OCI-LY1 (cell line): Measurements from ENCODE around the gene OR5D16.
"Not testable (repeated sequence)": the region's sequence is repeated elsewhere in the genome, so short reads cannot be mapped to it uniquely, and the experiment has no call there.

ENCODE experiments used
- EZH2 ChIP-seq: fragments of 200-600 bp; sonication (generic), shearing (Covaris generic); IDR thresholded peaks from 2 replicates; pipeline ENCODE4 v1.8.0; 2017; ENCODE audit warnings: borderline replicate concordance, mixed run types, mild to moderate bottlenecking, antibody characterized with exemption, low read length, moderate library complexity, mixed read lengths
- TF ChIP-seq, protein P1 (sequence below): fragments of 200-600 bp; sonication (generic), shearing (Covaris generic); IDR thresholded peaks from 2 replicates; pipeline ENCODE4 v1.5.1; 2017; ENCODE audit warnings: mild to moderate bottlenecking, antibody characterized with exemption, low read length, moderate library complexity, mixed read lengths

DNA sequence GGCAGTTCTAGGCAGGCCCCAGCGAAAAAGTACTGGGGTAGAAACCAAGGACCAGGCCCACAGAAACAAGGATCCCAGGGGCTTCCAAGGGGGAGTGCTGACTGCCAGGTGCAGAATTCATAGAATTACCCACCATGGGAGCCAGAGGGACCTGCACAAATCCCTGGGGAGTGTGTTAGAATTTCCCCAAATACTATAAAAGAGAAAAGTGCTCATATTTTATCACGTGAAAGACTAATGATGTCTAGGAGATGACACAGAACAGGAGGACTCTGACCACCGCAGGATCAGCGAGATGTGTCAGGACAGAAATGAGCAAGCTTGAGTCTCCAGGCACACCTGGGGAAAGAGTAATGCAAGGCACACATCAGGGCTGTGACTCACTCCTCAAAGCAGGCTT, 28.8 kb downstream of the OR5D16 start:
- TF ChIP-seq, protein P1, sequence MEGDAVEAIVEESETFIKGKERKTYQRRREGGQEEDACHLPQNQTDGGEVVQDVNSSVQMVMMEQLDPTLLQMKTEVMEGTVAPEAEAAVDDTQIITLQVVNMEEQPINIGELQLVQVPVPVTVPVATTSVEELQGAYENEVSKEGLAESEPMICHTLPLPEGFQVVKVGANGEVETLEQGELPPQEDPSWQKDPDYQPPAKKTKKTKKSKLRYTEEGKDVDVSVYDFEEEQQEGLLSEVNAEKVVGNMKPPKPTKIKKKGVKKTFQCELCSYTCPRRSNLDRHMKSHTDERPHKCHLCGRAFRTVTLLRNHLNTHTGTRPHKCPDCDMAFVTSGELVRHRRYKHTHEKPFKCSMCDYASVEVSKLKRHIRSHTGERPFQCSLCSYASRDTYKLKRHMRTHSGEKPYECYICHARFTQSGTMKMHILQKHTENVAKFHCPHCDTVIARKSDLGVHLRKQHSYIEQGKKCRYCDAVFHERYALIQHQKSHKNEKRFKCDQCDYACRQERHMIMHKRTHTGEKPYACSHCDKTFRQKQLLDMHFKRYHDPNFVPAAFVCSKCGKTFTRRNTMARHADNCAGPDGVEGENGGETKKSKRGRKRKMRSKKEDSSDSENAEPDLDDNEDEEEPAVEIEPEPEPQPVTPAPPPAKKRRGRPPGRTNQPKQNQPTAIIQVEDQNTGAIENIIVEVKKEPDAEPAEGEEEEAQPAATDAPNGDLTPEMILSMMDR = not testable (repeated sequence)
- not testable (repeated sequence) for TF ChIP-seq EZH2
